Ishikawa (cell line): ENCODE measurements around the gene AQP2.

Source experiments
- CEBPB ChIP-seq: IDR thresholded peaks from 2 replicates; pipeline ENCODE4 v1.6.1; 2012
- CREB1 ChIP-seq: IDR thresholded peaks from 2 replicates; pipeline ENCODE4 v1.6.1; 2012; ENCODE audit warnings: low read depth
- EGR1 ChIP-seq: IDR thresholded peaks from 2 replicates; pipeline ENCODE4 v1.6.1; 2012
- EP300 ChIP-seq: IDR thresholded peaks from 2 replicates; pipeline ENCODE4 v1.6.1; 2012; ENCODE audit warnings: borderline replicate concordance
- FOXM1 ChIP-seq: IDR thresholded peaks from 2 replicates; pipeline ENCODE4 v1.6.1; 2012; ENCODE audit warnings: low read depth, borderline replicate concordance
- MAX ChIP-seq: IDR thresholded peaks from 2 replicates; pipeline ENCODE4 v1.6.1; 2012
- NFIC ChIP-seq: IDR thresholded peaks from 2 replicates; pipeline ENCODE4 v1.6.1; 2012
- RAD21 ChIP-seq: IDR thresholded peaks from 2 replicates; pipeline ENCODE4 v1.6.1; 2012; ENCODE audit warnings: low read depth
- REST ChIP-seq: IDR thresholded peaks from 2 replicates; pipeline ENCODE4 v1.6.1; 2012; ENCODE audit warnings: low read depth, mild to moderate bottlenecking
- TAF1 ChIP-seq: IDR thresholded peaks from 2 replicates; pipeline ENCODE4 v1.6.1; 2012; ENCODE audit warnings: low read depth, mild to moderate bottlenecking
- TCF12 ChIP-seq: IDR thresholded peaks from 2 replicates; pipeline ENCODE4 v1.6.1; 2012; ENCODE audit warnings: low read depth
- TEAD4 ChIP-seq: IDR thresholded peaks from 2 replicates; pipeline ENCODE4 v1.6.1; 2012
- USF1 ChIP-seq: IDR thresholded peaks from 2 replicates; pipeline ENCODE4 v1.6.1; 2012
- YY1 ChIP-seq: IDR thresholded peaks from 2 replicates; pipeline ENCODE4 v1.6.1; 2012; ENCODE audit warnings: low read depth
- ZBTB7A ChIP-seq: IDR thresholded peaks from 2 replicates; pipeline ENCODE4 v1.6.1; 2012; ENCODE audit warnings: low read depth

The AQP2 gene

GRCh38 chr12:49924628-49925246 lies 25.8 kb upstream of the AQP2 start:
- TF ChIP-seq YY1 = no peak

GRCh38 chr12:49925433-49926204 lies 24.9 kb upstream of the AQP2 start:
- TF ChIP-seq YY1 (no peak), NFIC (no peak), ZBTB7A (no peak)

- TF ChIP-seq TCF12 = no peak
- no peak for TF ChIP-seq EP300
- TF ChIP-seq YY1 = no peak
- no peak for TF ChIP-seq TAF1
- TF ChIP-seq ZBTB7A = no peak
- TF ChIP-seq USF1 = no peak
- no peak for TF ChIP-seq CEBPB
- no peak for TF ChIP-seq FOXM1
- TF ChIP-seq RAD21 = no peak
- TF ChIP-seq EGR1 = no peak
- TF ChIP-seq TEAD4 = no peak
- TF ChIP-seq REST = no peak
- TF ChIP-seq NFIC = no peak
- no peak for TF ChIP-seq MAX
- no peak for TF ChIP-seq CREB1
Observed at GRCh38 chr12:49928471-49928870, 22.1 kb upstream of the AQP2 start.

GRCh38 chr12:49929581-49929980 lies 21.0 kb upstream of the AQP2 start:
- TF ChIP-seq RAD21 (no peak), YY1 (no peak), FOXM1 (no peak), TCF12 (no peak), MAX (no peak), CEBPB (no peak), EGR1 (no peak), USF1 (no peak), REST (no peak), ZBTB7A (no peak), TEAD4 (no peak), NFIC (no peak), TAF1 (no peak), CREB1 (no peak), EP300 (no peak)

GRCh38 chr12:49930515-49931288 lies 19.8 kb upstream of the AQP2 start:
- TF ChIP-seq YY1 (no peak), FOXM1 (no peak), CREB1 (no peak), USF1 (no peak), TAF1 (no peak), EGR1 (no peak), RAD21 (no peak), REST (no peak)
